DND-41 (cell line): Measurements from ENCODE around the gene GTPBP2.
A peak's percentile ranks its signal among the peaks of the same experiment; 100 is the strongest.

Source experiments
- ATAC-seq: fragments of 200-7000 bp; cut with Tn5 transposase; 3 replicates; pipeline ENCODE4 v1.9.1; 2021; ENCODE audit warnings: low read depth; ENCODE audit not compliant: insufficient read depth
- DNase-seq: peaks from one replicate; pipeline ENCODE4 v3.0.0-alpha.2; 2020
- H2AFZ ChIP-seq: 2 replicates; pipeline ENCODE4 v1.6.0; 2012; ENCODE audit warnings: low read depth, low read length
- H3K27ac ChIP-seq: 2 replicates; pipeline ENCODE4 v1.5.1; 2012; ENCODE audit warnings: low read length, inconsistent platforms
- H3K27me3 ChIP-seq: fragments of 200-600 bp; sonication (generic); 2 replicates; pipeline ENCODE4 v1.6.0; 2012; ENCODE audit warnings: low read length, mild to moderate bottlenecking, inconsistent platforms; ENCODE audit not compliant: insufficient read depth, poor library complexity
- H3K36me3 ChIP-seq: 2 replicates; pipeline ENCODE4 v1.5.1; 2012; ENCODE audit warnings: low read length, inconsistent platforms; ENCODE audit not compliant: insufficient read depth
- H3K4me1 ChIP-seq: 2 replicates; pipeline ENCODE4 v1.5.1; 2012; ENCODE audit warnings: mild to moderate bottlenecking, low read length; ENCODE audit not compliant: insufficient read depth
- H3K4me2 ChIP-seq: 2 replicates; pipeline ENCODE4 v1.6.0; 2012; ENCODE audit warnings: mild to moderate bottlenecking, moderate library complexity, low read length, inconsistent platforms; ENCODE audit not compliant: insufficient read depth
- H3K4me3 ChIP-seq, 2 experiments: fragments of 200-600 bp in 1 of 2; shearing (Covaris generic) in 1 of 2; 2 replicates each; pipeline ENCODE4 v1.5.1; 2012 to 2016; ENCODE audit warnings: inconsistent platforms in 2 of 2, low read length in 2 of 2, mild to moderate bottlenecking in 2 of 2, low read depth in 1 of 2, moderate library complexity in 1 of 2
- H3K79me2 ChIP-seq: 2 replicates; pipeline ENCODE4 v1.6.0; 2012; ENCODE audit warnings: low read length, inconsistent platforms; ENCODE audit not compliant: insufficient read depth
- H3K9ac ChIP-seq: 2 replicates; pipeline ENCODE4 v1.6.0; 2012; ENCODE audit warnings: low read depth, mild to moderate bottlenecking, inconsistent platforms, low read length, moderate library complexity
- H3K9me3 ChIP-seq: 2 replicates; pipeline ENCODE4 v1.5.1; 2012; ENCODE audit warnings: low read length, moderate library complexity, mild to moderate bottlenecking, inconsistent platforms; ENCODE audit not compliant: insufficient read depth, severe bottlenecking
- H4K20me1 ChIP-seq: 2 replicates; pipeline ENCODE4 v1.6.0; 2012; ENCODE audit warnings: low read length; ENCODE audit not compliant: insufficient read depth
- EZH2 ChIP-seq: IDR thresholded peaks from 3 replicates; pipeline ENCODE4 v1.6.1; 2012; ENCODE audit warnings: borderline replicate concordance, low read depth, mild to moderate bottlenecking, moderate library complexity, low read length, inconsistent platforms; ENCODE audit not compliant: severe bottlenecking
- TF ChIP-seq, protein P1 (sequence below): IDR thresholded peaks from 2 replicates; pipeline ENCODE4 v1.5.1; 2012; ENCODE audit warnings: borderline replicate concordance, low read length, moderate library complexity, mild to moderate bottlenecking; ENCODE audit not compliant: poor library complexity, severe bottlenecking; ENCODE audit errors: extremely low read depth

GTPBP2 gene

DNA sequence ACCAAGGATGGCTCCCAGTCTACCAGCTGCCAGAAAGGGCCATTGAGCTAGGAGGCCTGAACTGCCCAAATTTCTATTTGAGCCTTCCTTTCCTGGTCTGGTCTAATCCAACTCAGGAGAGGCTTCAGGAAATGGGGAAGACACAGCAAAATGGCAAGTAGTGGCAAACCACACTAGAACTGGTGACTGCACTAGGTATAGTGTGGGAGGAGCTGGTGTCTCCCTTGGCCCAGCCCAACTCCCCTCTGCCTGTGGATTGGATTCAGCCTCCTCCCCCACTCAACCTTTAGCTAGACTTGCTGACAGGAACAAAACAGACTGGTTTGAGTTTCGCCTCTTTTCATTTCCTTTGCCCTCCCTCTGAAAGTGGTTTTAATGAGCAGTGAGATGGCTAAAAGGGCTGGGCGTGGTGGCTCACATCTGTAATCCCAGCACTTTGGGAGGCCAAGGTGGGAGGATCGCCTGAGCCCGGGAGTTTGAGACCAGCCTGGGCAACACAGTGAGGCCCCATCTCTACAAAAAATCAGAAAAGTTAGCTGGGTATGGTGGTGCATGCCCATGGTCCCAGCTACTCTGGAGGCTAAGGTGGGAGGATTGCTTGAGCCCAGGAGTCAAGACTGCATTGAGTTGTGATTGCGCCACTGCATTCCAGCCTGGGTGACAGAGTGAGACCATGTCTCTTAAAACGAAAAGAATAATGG is 41.0 kb upstream of the GTPBP2 start:
- ATAC-seq (0 out of 3 replicates have a peak, but pooled peaks have one; percentile 16), DNase-seq (peak; percentile 28)
- Histone ChIP-seq H3K9me3 (no peaks in the 10 kb centered on the region), H3K27me3 (no peaks in the 10 kb centered on the region), H3K27ac (no peak overlapping the region), H3K79me2 (no peaks in the 10 kb centered on the region), H3K4me2 (no peak overlapping the region), H3K36me3 (peaks cover 40% of the 10 kb centered on the region), H2AFZ (no peak overlapping the region), H3K4me3 (no peak overlapping the region), H3K9ac (no peak overlapping the region), H4K20me1 (peaks cover 4% of the 10 kb centered on the region; the same call in 1 of the 2 replicates), H3K4me1 (peaks cover 3% of the 10 kb centered on the region)
- TF ChIP-seq, protein P1, sequence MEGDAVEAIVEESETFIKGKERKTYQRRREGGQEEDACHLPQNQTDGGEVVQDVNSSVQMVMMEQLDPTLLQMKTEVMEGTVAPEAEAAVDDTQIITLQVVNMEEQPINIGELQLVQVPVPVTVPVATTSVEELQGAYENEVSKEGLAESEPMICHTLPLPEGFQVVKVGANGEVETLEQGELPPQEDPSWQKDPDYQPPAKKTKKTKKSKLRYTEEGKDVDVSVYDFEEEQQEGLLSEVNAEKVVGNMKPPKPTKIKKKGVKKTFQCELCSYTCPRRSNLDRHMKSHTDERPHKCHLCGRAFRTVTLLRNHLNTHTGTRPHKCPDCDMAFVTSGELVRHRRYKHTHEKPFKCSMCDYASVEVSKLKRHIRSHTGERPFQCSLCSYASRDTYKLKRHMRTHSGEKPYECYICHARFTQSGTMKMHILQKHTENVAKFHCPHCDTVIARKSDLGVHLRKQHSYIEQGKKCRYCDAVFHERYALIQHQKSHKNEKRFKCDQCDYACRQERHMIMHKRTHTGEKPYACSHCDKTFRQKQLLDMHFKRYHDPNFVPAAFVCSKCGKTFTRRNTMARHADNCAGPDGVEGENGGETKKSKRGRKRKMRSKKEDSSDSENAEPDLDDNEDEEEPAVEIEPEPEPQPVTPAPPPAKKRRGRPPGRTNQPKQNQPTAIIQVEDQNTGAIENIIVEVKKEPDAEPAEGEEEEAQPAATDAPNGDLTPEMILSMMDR: no peak
- no peak for TF ChIP-seq EZH2

- Histone ChIP-seq H3K36me3 (peaks cover 32% of the 10 kb centered on the region), H3K27ac (no peak overlapping the region), H2AFZ (no peak overlapping the region), H3K9ac (no peak overlapping the region), H3K4me3 (no peak overlapping the region), H3K4me2 (no peak overlapping the region), H4K20me1 (peaks cover 4% of the 10 kb centered on the region; the same call in 1 of the 2 replicates), H3K79me2 (no peaks in the 10 kb centered on the region), H3K27me3 (no peaks in the 10 kb centered on the region), H3K4me1 (peaks cover 3% of the 10 kb centered on the region), H3K9me3 (no peaks in the 10 kb centered on the region)
- DNase-seq (no peak), ATAC-seq (no peak)
- TF ChIP-seq, protein P1: no peak
- TF ChIP-seq EZH2: no peak
Measured at GRCh38 chr6:43669050-43669921, 40.2 kb upstream of the GTPBP2 start.

DNA sequence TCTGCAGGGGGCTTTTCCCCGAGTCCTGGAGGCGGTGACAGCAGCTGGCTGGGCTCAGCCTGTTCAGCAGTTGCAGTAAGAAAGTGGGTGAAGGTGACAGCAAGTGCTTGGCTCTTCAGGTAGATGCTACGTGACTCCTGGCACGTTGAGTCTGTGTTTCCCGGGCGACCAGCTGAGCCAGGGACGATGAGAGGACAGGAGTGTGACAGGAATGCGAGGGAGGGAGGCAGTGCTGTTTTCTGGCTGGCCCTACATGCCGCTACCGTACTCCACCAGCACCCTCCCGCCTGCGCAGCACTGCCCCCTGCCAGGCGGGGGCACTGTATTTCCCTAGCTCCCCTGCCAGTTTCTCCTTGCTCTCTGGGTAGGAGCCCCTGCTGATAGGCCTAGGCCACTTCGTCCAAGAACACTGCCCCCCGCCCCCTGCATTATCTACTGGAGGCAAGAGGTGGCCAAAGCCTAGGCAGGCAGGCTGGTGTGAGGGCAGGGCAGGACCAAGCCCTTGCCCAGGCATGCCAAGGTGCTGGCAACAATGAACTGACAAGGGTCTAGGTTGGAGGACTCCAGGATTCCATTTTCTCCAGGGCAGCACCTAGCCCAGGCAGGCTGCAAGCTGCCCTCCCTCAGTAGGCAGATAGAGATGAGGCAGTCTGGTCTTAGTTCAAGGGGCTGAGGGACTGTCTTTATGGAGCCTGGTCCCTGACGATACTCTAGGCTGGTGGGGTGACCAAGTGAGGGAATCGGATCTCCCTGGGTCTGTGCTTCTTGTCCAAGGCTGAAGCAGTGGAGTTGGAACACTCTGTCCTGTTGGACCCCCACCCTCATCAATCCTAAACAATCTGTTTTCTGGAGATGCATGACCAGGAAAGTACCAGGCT is 39.3 kb upstream of the GTPBP2 start:
- H3K27me3 ChIP-seq: no peaks in the 10 kb centered on the region
- no peak overlapping the region for H3K4me2 ChIP-seq
- H3K79me2 ChIP-seq: no peaks in the 10 kb centered on the region
- no peak overlapping the region for H3K27ac ChIP-seq
- H3K9me3 ChIP-seq: no peaks in the 10 kb centered on the region
- DNase-seq: peak; percentile 46
- no peak overlapping the region for H3K4me3 ChIP-seq
- no peak for TF ChIP-seq EZH2
- TF ChIP-seq, protein P1: peak; percentile 63
- peak; percentile 48 for ATAC-seq
- H3K4me1 ChIP-seq: peaks cover 3% of the 10 kb centered on the region
- H4K20me1 ChIP-seq: peaks cover 4% of the 10 kb centered on the region; the same call in 1 of the 2 replicates
- peaks cover 23% of the 10 kb centered on the region for H3K36me3 ChIP-seq
- H3K9ac ChIP-seq: no peak overlapping the region
- no peak overlapping the region for H2AFZ ChIP-seq
